Measurements from ENCODE around the gene SPATA2L.

- TF ChIP-seq POLR2AphosphoS5 (IDR thresholded peaks at IDR 0.05; ENCODE audit: low read depth, low read length): no peak
- no peak for TF ChIP-seq REST (IDR thresholded peaks at IDR 0.05; ENCODE audit: insufficient read depth in 1 of 2, low read depth in 2 of 2, low read length in 2 of 2)
- TF ChIP-seq TAF1 (IDR thresholded peaks at IDR 0.05; ENCODE audit: borderline replicate concordance, insufficient read depth, low read length): no peak
- TF ChIP-seq SIN3A (IDR thresholded peaks at IDR 0.05; ENCODE audit: borderline replicate concordance, insufficient read depth, low read length): no peak
- no peak for TF ChIP-seq FOXP2 (optimal IDR thresholded peaks at IDR 0.05; ENCODE audit: borderline replicate concordance, extremely low read depth, extremely low read length, insufficient read depth)
Observed at GRCh38 chr16:89658221-89658879, 43.2 kb downstream of the SPATA2L start.

All from PFSK-1 (cell line).